ENCODE data around the gene KANSL1. TPM values are rescaled to one million over a fixed set of nuclear protein-coding genes. Genes with fewer than 3 reads are reported as not detected.

KANSL1 gene
- total RNA-seq, 1 donor from 2014 or later = 124 TPM

- intact Hi-C loops (cut with micrococcal nuclease) = no loop called here
These were observed 106.4 kb downstream of the KANSL1 start for GRCh38 chr17:46086821-46087220.

- intact Hi-C loops (cut with micrococcal nuclease) = no loop called here
These were observed 107.7 kb downstream of the KANSL1 start for GRCh38 chr17:46085522-46085921.

- intact Hi-C loops (cut with micrococcal nuclease) = no loop called here
These were observed 111.0 kb downstream of the KANSL1 start for GRCh38 chr17:46082257-46082656.

DNA sequence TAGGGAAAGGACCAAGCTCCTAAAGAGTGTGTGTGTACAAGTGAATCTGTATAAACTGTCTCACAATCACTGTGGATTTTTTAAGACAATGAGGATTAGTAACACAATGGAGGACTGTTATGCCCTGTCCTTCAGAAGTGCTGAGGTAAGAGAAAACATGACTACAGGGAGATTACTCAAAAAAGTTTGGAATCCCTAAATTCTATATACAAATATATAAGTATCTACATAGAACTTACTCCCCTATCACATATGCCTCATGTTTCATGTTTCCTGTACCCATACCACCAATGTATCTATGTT, 112.3 kb downstream of the KANSL1 start:
- intact Hi-C loops (cut with micrococcal nuclease) = no loop called here

- intact Hi-C loops (cut with micrococcal nuclease) = no loop called here
These were observed 112.9 kb downstream of the KANSL1 start for GRCh38 chr17:46080118-46081017.

DNA sequence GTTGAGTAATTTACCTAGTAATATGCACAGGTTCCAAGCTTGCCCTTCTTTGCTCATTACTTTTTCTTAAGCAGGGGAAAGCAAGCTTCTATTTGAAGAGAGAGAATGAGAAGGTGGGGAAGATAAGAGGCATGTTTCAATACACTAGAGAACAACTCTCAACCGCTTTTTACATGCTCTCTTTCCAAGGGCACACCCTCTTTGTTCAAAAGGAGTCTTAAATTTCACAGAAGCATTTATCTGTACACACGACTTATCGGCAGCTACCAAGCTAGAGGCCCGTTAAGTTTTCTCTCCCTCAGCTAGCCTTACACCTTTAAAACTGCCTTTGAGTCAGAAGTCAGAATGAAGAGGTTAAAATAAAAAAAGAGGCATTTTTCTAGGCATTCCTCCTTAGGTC, 114.6 kb downstream of the KANSL1 start:
- intact Hi-C loops (cut with micrococcal nuclease) = no loop called here

GRCh38 chr17:46074540-46074939, 118.7 kb downstream of the KANSL1 start:
- intact Hi-C loops (cut with micrococcal nuclease) = no loop called here

DNA sequence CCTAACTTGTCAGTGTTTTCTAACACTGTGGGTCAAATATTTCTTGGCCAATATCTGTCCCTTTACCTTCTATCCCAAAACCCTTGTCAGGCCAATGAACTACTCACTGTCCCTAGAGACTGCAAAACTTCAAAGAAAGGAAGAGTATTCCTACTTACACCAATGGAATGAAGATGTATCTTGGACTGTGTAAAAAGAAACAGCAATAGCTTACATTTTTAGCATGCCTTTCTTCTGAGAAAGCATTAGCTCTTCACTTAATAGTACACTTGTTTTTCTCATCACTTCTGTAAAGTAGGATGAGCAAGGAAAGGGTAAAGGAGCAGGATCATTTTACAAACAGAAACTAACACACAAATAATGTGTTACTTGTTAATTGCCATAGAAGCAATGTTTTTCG, 120.2 kb downstream of the KANSL1 start:
- intact Hi-C loops (cut with micrococcal nuclease) = no loop called here

DNA sequence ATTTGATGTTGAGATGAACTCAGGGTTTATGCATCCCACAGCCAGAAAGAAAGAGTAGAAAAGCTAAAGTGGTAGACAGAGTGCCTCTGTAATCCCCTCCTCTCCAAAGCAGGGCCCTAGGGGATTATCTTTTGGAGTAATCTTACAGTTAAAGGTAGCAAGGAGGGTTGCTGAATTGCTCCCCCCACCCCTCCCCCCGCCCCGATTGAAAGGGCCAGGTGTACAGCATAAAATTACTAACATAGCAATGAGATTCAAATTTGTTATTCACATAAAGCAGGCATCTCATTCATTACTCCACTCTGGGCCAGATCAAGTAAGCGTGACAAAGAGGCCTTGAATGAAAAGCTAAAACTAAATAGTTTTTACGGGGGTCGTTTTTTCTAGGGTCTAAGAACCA, 121.4 kb downstream of the KANSL1 start:
- intact Hi-C loops (cut with micrococcal nuclease) = no loop called here

DNA sequence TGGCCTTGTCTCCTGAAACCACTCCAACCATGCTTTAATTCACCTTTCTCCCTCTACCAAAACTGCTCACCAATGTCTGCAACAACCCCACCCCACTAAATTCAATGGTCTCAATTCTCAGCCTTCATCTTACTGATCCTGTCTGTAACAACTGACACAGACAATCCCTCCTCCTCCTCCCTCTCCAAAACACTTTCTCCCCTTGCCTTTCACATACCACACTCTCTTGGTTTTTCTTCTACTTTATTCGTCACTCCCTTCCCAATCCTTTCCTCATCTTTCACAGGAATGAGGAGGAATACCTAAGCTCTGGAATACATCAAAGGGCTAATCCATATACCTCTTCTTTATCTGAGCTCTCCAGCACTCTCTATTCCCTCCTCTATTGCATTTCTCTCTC, 128.8 kb downstream of the KANSL1 start:
- intact Hi-C loops (cut with micrococcal nuclease) = no loop called here

DNA sequence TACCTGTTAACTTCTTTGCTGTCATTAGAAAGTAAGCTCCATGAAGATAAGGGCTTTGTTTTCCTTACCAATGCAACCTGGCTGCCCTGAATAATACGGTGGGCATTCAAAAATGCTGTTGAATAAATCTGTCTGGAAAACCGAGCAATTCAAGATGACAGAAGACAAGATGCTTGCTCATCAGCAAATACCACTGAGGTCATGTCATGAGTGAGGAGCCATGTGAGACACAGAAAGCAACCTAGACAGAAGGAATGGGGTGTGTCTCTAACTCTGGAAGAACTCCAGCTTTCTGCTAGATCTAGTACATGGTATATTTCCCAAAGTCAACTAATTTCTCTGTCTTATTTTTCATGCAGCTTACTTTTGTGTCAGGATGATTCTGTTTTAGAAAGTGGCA, 130.0 kb downstream of the KANSL1 start:
- intact Hi-C loops (cut with micrococcal nuclease) = no loop called here

GRCh38 chr17:46061435-46061834, 131.8 kb downstream of the KANSL1 start:
- intact Hi-C loops (cut with micrococcal nuclease) = no loop called here

- intact Hi-C loops (cut with micrococcal nuclease) = no loop called here
These were observed 132.8 kb downstream of the KANSL1 start for GRCh38 chr17:46060461-46060860.

DNA sequence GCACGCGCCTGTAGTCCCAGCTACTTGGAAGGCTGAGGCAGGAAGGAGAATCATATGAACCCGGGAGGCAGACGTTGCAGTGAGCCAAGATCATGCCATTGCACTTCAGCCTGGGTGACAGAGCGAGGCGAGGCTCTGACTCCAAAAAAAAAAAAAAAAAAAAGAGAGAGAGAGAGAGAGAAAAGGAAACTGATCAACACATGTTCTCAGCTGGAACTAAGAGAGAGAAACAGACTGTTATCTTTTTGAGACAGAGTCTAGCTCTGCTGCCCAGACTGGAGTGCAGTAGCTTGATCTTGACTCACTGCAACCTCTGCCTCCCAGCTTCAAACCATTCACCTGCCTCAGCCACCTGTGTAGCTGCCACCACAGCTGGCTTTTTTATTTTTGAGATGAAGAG, 133.7 kb downstream of the KANSL1 start:
- intact Hi-C loops (cut with micrococcal nuclease) = no loop called here

- intact Hi-C loops (cut with micrococcal nuclease) = no loop called here
These were observed 135.9 kb downstream of the KANSL1 start for GRCh38 chr17:46057366-46057765.

DNA sequence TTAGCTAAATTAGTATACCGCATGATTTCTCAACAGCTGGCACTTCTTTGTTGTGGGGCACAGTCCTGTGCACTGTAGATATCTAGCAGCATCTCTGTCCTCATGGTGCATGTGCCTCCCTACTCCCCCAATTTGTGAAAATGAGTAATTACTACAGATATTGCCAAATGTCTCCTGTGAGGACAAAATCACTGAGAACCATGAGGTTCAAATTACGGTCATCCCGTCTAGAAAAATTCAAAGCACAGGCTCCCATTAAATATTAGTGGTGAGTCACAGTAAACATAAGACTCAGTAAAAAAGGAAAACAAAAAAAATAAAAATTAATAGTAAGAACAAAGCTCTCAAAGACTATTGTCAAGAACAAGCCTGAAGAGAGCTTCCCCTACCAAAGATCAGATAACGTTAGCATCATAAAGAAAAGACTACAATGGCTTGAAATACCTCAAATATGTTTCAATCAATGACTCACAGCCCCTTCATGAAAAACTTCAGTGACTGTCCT, 136.4 kb downstream of the KANSL1 start:
- intact Hi-C loops (cut with micrococcal nuclease) = no loop called here

DNA sequence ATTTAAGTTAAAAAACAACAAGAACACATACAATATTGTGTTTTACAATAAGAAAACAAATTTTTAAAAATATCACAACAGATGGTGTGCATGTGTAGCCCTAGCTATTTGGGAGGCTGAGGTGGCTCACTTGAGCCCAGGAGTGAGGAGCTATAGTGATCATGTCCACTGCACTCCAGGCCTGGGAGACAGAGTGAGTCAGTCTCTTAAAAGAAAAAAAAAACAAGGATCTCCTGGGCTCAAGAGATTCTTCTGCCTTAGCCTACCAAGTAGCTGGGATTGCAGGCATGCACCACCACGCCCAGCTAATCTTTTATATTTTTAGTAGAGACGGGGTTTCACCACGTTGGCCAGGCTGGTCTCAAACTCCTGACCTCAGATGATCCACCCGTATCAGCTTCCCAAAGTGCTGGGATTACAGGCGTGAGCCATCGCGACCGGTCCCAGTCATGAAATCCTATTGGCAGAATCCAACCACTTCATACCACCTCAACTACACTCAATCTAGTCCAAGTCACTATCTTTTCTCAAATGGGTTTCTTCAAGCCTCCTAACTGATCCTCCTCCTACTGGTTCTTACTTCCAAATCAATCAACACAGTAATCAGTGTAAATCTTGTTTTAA, 139.2 kb downstream of the KANSL1 start:
- intact Hi-C loops (cut with micrococcal nuclease) = no loop called here

GRCh38 chr17:46049656-46050055, 143.6 kb downstream of the KANSL1 start:
- intact Hi-C loops (cut with micrococcal nuclease) = no loop called here

DNA sequence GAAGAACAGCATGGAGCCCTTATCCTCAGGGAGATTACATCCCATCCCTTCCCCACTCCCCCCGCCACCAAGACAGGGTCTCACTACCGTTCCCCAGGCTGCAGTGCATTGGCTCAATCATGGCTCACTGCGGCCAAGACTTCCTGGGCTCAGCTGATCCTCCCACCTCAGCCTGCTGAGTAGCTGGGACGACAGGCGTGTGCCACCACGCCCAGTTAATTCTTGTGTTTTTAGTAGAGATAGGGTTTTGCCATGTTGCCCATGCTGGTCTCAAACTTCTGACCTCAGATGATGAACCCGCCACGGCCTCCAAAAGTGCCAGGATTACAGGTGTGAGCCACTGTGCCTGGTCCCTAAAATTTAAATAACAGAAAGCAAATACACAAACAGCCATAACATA, 145.4 kb downstream of the KANSL1 start:
- intact Hi-C loops (cut with micrococcal nuclease) = no loop called here

GRCh38 chr17:46047398-46047797, 145.8 kb downstream of the KANSL1 start:
- intact Hi-C loops (cut with micrococcal nuclease) = no loop called here

- intact Hi-C loops (cut with micrococcal nuclease) = no loop called here
These were observed 146.3 kb downstream of the KANSL1 start for GRCh38 chr17:46046957-46047356.

GRCh38 chr17:46045639-46046038, 147.6 kb downstream of the KANSL1 start:
- intact Hi-C loops (cut with micrococcal nuclease) = no loop called here

GRCh38 chr17:46044989-46045388, 148.2 kb downstream of the KANSL1 start:
- intact Hi-C loops (cut with micrococcal nuclease) = loop anchor here (1.0 kb wide), 3 partner anchors 43 to 168 kb away; no protein-coding TSS in a partner anchor
